GM21737 (cell line): ENCODE data around the gene EXOC1.
"Not testable (repeated sequence)": the region's sequence is repeated elsewhere in the genome, so short reads cannot be mapped to it uniquely, and the experiment has no call there.

ENCODE experiments used
- ATAC-seq: cut with Tn5 transposase; IDR thresholded peaks from one replicate; pipeline ENCODE4 v1.9.1; 2021; ENCODE audit warnings: mild to moderate bottlenecking, moderate library complexity; ENCODE audit not compliant: unreplicated experiment

Gene EXOC1

DNA sequence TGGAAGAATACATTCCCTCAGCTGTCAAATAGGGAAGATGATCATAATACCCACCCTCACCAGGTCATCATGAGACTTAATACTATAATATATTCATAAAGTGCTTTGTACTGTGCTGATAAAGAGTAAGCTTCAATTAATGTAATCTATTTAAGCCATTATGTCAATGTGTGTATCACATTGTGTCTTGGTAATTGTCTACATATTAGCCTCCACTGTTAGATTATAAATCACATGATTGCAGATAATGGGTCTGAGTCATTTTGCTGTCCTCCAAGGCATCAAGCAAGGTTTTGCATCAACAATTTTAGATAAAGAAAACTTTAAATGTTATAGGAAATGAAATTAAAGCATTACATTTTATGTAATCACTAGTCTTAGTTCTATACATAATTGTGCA, 50.1 kb downstream of the EXOC1 start:
- no peak for ATAC-seq

DNA sequence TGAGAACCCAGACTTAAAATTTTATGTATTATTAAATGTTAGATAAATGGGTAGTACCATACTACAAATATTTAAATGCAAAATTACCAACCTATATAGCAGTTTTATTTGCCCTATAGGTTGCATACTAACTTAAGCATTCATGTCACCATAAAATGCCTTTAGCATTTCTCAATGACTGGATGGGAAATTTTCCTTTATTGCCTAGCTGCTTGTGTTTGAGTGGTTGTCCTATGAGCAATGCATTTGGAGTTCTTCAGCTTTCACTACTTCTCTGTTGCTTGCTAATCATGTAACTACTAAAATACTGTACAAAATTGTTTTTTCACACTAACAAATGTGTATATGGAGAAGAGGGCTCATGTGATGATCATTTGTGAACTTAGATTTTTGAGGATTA, 51.1 kb downstream of the EXOC1 start:
- ATAC-seq, result no peak

DNA sequence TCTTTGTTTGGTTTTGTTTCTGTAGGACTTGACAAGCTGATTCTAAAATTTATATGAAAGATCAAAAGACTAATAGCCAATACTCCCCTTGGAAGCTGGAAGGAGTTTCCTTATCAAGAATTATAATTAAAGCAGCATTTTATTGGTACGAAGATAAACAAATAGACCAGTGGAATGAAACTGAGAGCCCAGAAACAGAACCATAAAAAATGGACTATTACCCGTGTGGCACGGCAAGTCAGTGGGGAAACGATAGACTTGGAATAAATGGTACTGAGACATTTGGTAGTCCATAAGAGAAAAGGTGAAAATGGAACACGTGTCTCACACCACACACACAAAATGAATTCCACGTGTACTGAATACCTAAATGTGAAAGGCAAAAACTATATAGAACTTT, 52.9 kb downstream of the EXOC1 start:
- no peak for ATAC-seq

DNA sequence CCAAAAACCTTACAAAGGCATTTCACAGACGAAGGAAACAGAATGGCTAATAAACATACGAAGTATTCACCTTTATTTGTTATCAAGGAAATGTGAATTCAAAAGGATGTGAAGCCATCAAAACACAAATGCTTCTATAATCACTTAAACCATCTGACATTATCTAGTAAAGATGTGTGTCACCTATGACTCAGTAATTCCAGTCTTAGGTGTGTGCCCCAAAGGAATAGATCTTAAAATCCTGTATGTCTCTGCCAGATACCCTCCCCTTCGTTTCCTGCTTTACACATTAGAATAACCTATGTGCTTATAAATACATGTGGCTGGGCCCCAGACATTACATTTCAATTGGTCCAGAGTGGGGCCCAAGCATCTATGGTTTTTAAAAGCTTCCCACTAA, 53.5 kb downstream of the EXOC1 start:
- no peak for ATAC-seq

DNA sequence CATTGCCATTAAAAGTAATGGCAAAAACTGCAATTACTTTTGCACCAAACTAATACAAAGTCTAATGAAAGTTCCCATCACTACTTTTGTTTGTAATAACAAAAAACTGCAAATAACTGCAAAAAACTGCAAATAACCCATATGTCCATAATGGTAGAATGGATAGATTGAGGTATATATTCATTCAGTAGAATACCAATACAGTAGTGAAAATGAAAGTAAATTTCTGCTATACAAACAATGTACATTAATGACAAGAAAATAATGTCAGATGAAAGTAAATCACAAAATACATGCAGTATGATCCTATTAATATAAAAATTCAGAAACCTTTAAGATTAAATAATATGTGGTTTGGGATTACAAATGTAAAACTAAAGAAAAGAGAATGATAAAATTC, 54.0 kb downstream of the EXOC1 start:
- ATAC-seq, result no peak

DNA sequence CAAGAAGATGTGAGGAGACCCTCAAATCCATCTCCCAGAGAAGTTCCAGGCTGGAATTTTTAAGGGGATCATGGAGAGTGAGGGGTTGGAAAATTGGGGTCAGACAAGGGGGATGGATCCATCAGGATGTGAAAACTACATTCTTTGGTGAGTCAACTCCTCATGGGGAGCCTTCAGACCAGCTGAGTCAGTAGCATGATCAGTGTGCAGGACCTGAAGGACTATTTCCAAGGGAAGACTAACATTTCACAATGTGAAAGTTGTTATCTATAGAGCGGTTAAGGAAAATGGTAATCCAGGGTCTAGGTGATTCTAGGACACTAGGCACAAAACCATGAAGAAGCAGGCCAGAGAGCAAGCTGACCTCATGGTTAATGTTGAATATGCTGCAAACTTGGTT, 56.7 kb downstream of the EXOC1 start:
- no peak for ATAC-seq

DNA sequence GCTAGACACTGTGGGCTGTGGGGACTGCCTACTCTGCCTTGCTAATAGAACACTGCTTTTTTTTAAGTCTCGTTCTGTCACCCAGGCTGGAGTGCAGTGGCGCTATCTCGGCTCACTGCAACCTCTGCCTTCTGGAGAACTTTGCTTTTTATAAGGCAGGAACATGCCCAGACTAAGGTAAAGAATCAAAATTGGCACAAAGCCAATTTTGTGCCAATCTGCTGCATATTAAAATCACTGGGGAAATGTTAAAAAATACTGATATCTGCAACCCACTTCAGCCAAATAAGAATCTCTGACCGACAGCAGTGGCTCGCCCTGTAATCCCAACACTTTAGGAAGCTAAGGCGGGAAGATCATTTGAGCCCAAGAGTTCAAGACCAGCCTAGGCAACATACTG, 58.8 kb downstream of the EXOC1 start:
- no peak for ATAC-seq

DNA sequence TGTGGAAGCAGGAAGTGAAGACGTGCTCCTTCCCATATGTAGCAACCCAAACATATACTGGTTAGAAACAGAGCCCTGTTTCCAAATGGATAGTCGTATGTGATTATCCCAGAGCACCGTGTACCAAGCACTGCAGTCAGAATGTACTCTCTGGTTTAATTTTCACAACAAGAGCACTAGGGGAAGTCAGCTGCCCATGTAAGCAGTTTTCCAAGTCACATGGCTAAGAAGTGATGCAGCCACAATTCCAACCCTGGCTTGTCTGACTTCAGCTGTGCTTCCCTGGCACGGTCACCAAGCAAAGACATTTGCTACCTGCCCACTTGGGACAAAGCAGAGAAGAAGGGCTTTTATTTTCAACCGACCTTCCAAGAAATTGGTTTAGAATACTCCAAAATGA, 67.1 kb downstream of the EXOC1 start:
- ATAC-seq, result no peak

DNA sequence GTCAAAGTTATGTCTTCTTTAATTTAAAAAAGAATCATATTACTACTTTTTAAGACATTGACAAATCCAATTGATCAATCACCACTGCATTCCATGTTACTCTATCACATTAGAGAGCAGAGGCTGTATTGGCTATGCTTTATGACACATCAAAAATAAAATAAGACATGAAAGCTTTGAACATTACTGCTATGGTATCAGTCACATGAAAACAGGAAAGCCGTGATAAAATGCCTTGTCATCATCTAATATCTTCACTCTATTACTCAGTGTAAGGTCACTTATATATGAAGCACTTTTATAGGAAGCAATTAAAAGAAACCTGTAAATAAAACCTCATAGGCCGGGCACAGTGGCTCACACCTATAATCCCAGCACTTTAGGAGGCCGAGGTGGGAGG, 67.6 kb downstream of the EXOC1 start:
- no peak for ATAC-seq

DNA sequence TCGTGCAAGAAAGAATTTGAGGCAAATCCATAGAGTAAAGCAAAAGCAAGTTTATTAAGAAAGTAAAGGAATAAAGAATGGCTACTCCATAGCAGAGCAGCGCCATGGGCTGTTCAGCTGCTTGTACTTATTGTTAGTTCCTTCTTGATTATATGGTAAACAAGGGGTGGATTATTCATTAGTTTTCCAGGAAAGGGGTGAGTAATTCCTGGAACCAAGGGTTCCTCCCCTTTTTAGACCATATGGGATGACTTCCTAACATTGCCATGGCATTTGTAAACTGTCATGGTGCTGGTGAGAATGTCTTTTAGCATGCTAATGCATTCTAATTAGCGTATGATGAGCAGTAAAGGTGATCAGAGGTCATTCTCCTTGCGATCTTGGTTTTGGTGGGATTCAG, 71.8 kb downstream of the EXOC1 start:
- no peak for ATAC-seq

DNA sequence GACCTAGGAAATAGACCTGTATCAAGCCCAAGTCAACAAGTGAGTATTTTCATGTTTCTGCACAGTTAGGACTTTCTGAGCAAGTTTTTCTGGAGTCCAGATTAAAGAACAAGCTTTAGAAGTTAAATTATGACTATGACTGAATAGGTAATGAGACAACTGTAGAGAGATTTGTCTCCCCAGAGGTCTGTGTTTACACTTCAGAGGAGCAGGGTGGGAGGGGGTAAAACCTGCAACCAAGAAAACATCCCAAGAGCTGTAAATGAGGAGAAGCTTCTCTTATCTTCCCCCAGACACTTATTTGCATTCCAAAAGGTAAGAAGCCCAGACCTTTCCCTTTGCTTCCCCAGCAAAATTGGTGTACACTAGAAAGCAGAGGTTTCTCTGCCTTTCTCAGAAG, 73.2 kb downstream of the EXOC1 start:
- no peak for ATAC-seq

DNA sequence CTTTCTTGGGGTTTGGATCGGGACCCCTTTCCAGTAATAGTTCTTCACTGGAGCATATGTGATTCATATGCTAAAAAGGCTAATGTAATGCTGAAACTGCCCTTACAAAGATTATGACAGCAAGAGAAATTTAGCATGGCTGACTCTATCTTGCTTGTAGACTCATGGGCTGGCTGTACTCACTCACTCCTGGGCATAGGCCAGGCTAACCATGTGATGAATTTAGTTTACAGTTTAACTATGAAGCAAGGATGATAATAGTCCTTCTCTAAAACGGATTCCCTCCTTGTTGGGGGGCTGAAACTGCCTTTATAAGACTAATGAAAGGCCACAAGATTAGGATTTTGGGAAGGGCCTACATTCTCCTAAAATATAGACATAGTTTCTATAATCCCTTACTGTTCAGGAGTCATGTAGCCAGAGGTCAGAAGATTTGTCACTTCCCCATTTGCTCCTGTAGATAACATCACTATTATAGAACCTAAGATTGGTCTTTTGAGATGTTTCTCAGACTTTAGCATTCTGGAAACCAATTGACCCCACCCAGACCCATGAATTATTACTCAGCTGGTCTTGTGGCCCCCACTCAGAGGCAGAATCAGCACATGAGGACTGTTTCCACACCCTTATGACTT, 74.5 kb downstream of the EXOC1 start:
- ATAC-seq, result no peak

DNA sequence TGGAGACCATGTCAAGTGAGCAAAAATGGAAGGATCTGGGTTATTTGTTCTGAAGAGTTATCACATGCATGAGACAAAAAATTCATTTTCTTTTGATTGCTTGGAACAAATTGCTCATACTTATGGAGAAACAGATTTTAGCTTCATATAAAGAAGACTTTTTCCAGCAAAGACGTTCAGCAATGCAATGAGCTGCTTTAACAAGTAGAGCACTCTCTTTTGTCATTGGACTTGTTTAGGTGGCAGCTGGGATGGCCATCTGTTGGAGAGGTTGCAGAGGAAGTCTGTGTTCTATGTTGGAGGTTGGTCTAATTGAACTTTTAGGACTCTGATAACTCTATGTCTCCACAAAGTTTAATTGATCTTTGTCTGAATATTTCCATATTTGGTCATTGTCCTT, 75.4 kb downstream of the EXOC1 start:
- no peak for ATAC-seq

DNA sequence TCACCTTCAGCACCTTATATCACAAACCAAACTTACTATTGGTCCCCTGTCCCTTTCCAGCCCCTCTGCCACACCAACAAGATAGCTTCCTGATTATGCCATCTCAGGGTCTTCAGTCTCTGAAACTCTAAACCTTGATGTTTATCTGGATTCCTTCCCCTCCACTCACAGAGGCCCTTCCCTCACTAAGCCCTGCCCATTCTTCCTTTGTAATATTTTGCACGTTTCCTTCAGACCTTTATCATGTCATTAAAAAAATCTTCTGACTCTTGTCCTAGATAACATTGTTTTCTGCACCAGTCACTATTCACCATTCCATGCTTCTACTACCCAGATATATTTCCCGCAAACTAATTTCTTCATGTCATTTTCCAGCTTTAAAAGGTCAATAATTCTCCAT, 77.6 kb downstream of the EXOC1 start:
- no peak for ATAC-seq

DNA sequence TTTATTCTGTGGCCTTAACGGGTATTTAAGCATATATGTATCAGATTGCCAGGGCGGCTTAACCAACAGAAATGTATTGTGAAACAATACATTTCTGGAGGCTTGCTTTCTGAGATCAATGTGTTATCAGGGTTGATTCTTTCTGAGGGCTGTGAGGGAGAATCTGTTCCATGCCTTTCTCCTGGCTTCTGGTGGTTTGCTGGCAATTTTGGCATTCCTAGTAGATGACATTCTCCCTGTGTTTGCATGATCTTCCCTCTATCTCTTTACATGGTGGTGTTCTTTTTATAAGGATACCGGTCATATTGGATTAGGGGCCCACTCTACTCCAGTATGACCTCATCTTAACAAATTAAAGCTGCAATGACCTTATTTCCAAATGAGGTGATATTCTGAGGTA, 78.4 kb downstream of the EXOC1 start:
- ATAC-seq, result no peak

DNA sequence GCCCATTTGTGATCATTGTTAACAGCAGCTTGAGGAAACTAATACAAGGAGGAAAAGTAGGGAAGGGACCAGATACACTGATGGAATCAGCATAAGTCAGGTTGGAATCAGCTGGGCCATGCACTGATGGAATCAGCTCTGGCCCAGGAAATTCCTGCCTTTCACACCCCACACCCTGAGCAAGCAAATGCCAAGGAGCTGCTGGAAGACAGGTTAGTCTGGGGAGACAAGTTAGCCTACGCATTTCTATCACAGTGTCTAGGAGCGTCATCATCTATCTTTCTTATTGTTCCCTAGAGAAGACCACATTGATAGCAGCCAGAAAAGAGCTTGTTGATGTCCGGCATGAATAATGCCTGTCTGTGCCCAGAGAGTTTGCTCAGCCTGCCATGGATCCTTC, 79.1 kb downstream of the EXOC1 start:
- no peak for ATAC-seq

DNA sequence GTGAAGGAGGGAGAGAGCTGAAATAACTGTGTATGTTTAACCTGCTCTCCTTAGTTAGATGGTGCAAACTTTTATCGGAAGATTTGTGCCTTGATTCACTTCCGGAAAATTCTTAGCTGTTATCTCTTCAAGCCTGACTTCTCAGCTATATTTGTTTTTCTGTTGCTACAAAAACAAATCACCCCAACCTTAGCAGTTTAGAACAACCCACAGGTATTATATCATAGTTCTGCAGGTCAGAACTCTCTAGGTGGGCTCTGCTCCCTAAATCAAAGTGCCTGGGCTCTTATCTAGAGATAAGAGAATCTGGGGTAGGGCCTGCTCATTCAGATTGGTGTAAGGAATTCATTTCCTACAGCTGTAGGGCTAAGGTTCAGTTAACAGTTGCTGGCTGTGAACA, 80.2 kb downstream of the EXOC1 start:
- no peak for ATAC-seq

DNA sequence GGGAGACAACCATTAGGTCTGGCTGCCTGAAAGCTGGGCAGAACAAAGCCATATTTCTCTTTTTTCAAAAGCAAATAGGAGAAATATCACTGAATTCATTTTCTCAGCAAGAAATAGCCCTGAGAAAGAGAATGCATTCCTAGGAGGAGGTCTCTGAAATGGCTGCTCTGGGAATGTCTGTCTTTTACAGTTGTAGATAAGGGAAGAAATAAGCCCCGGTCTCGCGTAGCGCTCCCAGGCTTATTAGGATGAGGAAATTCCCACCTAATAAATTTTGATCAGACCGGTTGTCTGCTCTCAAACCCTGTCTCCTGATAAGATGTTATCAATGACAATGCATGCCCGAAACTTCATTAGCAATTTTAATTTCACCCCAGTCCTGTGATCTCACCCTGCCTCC, 82.5 kb downstream of the EXOC1 start:
- not testable (repeated sequence) for ATAC-seq

DNA sequence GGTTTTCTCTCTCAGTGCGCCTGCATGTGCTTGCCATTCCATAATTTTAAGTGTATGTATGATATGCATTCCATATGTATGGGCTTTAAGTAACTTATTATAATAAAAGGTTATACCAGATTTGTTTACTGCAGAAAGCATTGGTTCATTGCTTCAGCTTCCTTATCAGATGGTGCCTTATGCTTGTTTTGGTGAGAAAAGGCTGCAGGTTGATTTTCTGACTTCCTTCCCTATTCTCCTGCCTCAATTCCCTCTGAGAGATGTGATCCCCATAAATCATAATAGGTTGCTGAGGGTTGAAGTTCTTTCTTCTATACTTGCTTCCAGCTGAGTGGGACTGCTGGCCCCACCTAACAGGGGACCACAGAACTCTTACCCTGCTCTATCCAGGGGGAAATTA, 85.0 kb downstream of the EXOC1 start:
- no peak for ATAC-seq

DNA sequence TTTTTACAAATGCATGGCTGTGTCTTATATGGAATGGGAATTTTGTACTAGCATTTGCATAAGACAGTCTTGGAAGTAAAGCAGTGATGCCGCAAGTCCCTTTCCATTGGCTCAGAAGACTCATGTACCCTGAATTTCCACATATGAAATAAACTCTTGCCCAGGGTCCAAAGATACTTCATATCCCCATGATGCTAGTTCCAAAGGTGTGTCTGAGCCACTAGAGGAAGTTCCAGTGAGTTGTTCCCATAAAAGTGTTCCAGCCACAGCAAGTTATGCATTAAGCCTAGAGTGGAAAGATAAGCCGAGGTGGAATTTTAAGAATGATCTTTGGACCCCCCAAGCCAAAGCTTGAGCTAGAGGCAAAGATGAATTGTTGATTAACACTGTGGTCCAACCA, 86.0 kb downstream of the EXOC1 start:
- ATAC-seq, result no peak

DNA sequence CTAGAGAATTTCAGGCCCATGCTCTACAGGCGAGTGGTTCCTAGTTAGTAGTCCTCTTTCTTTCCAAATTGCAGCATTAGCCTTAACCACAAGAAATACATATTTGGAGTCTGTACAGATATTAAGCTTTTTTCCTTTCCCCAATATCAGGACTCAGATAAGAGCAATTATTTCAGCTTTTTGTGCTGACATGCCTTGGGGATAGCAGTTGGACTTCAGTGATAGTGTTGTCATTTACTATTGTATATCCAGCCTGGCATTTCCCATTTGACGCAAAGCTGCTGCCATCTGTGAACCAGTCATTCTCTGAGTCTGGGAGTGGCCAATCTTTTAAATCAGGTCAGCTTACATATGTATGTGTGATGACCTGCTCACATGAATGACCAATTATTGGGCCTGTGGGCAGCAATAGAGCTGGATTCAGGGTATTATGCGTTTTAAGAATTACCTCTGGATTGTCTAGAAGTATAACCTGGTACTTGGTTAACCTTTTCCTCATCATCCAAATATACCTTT, 88.5 kb downstream of the EXOC1 start:
- ATAC-seq, result no peak

DNA sequence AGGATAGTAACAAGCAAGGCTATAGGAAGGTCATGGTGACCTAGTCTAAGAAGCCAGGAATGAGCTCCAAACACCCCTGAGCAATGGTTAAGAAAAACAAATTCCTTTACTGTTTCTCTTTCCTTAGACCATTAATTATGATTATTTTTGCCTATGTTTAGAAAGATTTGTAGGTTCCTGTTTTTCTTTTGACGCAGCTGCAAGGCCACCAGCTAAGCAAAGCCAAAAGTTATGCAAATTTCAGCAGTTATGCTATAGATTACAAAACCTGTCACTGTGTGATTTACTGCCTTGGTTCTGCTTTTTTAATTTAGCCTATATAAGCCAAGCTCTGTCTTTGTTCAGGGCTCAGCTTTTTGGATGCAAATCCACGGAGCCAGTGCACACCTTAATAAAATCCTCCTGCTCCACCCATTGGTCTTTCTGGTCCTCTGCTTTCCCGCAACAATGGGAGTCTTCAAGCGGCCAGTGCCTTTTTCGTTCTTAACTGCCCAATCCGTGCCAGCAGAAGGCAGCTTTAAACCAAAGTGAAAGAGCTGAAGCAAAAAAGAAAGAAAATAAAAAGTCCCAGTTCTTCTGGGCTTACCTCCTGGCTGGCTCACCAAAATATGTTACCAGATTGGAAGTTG, 93.9 kb downstream of the EXOC1 start:
- peak; percentile 26 for ATAC-seq
